Activated naive CD8-positive, alpha-beta T cell treated with anti-CD3 and anti-CD28 coated beads, Interleukin-2, amount 10 ng/mL, durations not matched to agents 7 days and 5 days (primary cell): ENCODE measurements around the gene DHX35. TPM values are rescaled to one million over a fixed set of nuclear protein-coding genes. Genes with fewer than 3 reads are reported as not detected.

Experiments
- ATAC-seq: fragments of 150-1000 bp; cut with Tn5 transposase; one replicate; pipeline ENCODE4 v1.10.0; 2021; ENCODE audit warnings: low read depth, moderate library complexity
- POLR2A ChIA-PET: fragments of 350-600 bp; sonication (Branson Sonifier 250); formaldehyde crosslinking; loops from one replicate; lab custom pipeline; 2021; ENCODE audit warnings: antibody characterized with exemption; lab: Charles Lee
- DNase-seq: peaks from one replicate; pipeline ENCODE4 v3.0.0; 2021
- H3K27ac Mint-ChIP-seq: one replicate; pipeline ENCODE4 v1.8.0; 2022; ENCODE audit warnings: mild to moderate bottlenecking, mixed read lengths
- H3K27me3 Mint-ChIP-seq: one replicate; pipeline ENCODE4 v1.8.0; 2022; ENCODE audit warnings: mild to moderate bottlenecking, moderate library complexity, mixed read lengths
- H3K36me3 Mint-ChIP-seq: one replicate; pipeline ENCODE4 v1.8.0; 2021; ENCODE audit warnings: mild to moderate bottlenecking, mixed read lengths
- H3K4me1 Mint-ChIP-seq: one replicate; pipeline ENCODE4 v1.8.0; 2021; ENCODE audit warnings: mixed read lengths
- H3K4me3 Mint-ChIP-seq: one replicate; pipeline ENCODE4 v1.8.0; 2022; ENCODE audit warnings: mild to moderate bottlenecking, moderate library complexity, mixed read lengths
- H3K9me3 Mint-ChIP-seq: one replicate; pipeline ENCODE4 v1.8.0; 2021; ENCODE audit warnings: mixed read lengths
- total RNA-seq, 2 experiments: library from RNA; stranded (reverse); gene quantifications; one replicate each; pipeline ENCODE4 v1.2.3, GENCODE V29; 2021

DHX35 gene, protein sequence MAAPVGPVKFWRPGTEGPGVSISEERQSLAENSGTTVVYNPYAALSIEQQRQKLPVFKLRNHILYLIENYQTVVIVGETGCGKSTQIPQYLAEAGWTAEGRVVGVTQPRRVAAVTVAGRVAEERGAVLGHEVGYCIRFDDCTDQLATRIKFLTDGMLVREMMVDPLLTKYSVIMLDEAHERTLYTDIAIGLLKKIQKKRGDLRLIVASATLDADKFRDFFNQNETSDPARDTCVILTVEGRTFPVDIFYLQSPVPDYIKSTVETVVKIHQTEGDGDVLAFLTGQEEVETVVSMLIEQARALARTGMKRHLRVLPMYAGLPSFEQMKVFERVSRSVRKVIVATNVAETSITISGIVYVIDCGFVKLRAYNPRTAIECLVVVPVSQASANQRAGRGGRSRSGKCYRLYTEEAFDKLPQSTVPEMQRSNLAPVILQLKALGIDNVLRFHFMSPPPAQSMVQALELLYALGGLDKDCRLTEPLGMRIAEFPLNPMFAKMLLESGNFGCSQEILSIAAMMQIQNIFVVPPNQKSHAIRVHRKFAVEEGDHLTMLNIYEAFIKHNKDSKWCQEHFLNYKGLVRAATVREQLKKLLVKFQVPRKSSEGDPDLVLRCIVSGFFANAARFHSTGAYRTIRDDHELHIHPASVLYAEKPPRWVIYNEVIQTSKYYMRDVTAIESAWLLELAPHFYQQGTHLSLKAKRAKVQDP
- total RNA-seq: 10 to 100 TPM; 10.3 to 10.7 TPM

DNA sequence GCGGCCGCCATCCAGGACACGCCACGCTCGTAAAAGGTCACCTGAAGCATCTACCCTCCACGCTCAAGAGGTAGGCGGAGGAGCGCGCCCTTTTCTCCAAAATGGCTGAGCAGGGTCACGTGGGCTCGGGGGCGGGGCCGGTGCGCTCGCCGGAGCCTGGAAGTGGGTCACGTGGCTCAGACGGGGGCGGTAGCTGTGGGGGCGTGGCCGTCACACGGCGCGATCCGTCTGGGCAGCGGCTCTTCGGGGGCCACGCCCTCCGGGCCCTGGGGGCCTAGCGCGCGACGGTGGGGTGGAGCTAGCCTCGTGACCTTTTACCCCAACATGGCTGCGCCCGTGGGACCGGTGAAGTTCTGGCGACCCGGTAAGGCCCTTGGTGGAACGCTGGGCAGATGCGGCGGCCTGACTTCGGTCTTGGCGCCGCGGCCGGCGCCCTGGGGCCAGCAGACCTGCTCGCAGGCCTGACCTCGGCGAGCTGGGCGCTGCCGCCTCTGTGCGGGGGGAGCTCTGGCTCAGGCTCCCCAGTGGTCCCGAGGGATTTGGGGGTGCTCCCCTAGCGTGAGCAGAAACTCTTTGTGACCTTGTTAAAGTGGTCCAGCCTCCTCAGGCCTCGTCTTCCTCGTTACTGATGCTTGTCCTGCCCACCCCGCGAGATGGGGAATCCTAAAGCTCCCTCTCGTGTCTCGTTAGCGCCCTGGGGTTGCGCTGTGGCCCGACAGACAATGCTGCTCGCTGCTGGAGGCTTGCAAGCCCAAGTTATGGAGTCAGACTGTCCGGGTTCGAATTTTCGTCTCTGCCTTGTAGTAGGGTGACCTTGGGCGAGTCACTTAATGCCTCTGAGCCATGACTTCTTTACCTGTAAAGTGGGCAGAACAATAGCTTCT lies at the start of gene DHX35:
DHX35 (plus strand) TSS at position 301 of the 884 bp plus-strand sequence; CDS start at position 325, 24 bp downstream.
- Mint-ChIP-seq H3K27ac (peak within 1 kb of the TSS; percentile 95), H3K4me1 (peaks cover 32% of the 10 kb centered on the region), H3K9me3 (no peaks in the 10 kb centered on the region), H3K27me3 (no peaks in the 10 kb centered on the region), H3K4me3 (peak within 1 kb of the TSS; percentile 95), H3K36me3 (peaks cover 9% of the 10 kb centered on the region)
- peak; percentile 99 for DNase-seq
- POLR2A ChIA-PET: interaction anchor here (0.5 to 2.8 kb wide), 20 partner anchors 9 to 516 kb away, joined by 3 to 14 read pairs (median 4); partner anchors contain the start of genes FAM83D and RALGAPB
- ATAC-seq: peak; percentile 98

DNA sequence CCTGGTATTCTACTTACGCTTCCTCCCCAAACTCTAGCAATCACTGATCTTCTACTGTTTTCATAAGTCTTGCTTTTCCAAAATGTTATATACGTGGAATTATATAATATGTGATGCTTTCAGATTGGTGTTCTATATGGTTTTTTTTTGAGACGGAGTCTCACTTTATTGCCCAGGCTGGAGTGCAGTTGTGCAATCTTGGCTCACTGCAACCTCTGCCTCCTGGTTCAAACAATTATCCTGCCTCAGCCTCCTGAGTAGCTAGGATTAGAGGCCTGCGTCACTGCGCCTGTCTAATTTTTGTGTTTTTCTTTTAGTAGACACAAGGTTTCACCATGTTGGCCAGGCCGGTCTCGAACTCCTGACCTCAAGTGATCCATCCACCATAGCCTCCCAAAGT lies 46.8 kb upstream of the DHX35 start:
- ATAC-seq (no peak), DNase-seq (no peak)
- H3K4me1 Mint-ChIP-seq: no peaks in the 10 kb centered on the region
- POLR2A ChIA-PET: no interaction called here
- peaks cover 12% of the 10 kb centered on the region for H3K36me3 Mint-ChIP-seq
- no peak overlapping the region for H3K4me3 Mint-ChIP-seq
- no peaks in the 10 kb centered on the region for H3K27me3 Mint-ChIP-seq
- H3K27ac Mint-ChIP-seq: no peak overlapping the region
- H3K9me3 Mint-ChIP-seq: no peaks in the 10 kb centered on the region

GRCh38 chr20:38917657-38918056 lies 44.5 kb upstream of the DHX35 start:
- Mint-ChIP-seq H3K4me1 (no peaks in the 10 kb centered on the region), H3K27me3 (no peaks in the 10 kb centered on the region), H3K4me3 (no peak overlapping the region), H3K36me3 (peaks cover 12% of the 10 kb centered on the region), H3K9me3 (no peaks in the 10 kb centered on the region), H3K27ac (no peak overlapping the region)
- no peak for ATAC-seq
- POLR2A ChIA-PET: interaction anchor here (0.7 kb wide), 1 partner anchor 731 kb away, joined by 4 read pairs; no protein-coding TSS in a partner anchor
- DNase-seq: no peak

GRCh38 chr20:38918172-38918571 lies 44.0 kb upstream of the DHX35 start:
- POLR2A ChIA-PET: no interaction called here
- DNase-seq (no peak), ATAC-seq (no peak)
- peaks cover 12% of the 10 kb centered on the region for H3K36me3 Mint-ChIP-seq
- H3K4me1 Mint-ChIP-seq: no peaks in the 10 kb centered on the region
- H3K27ac Mint-ChIP-seq: no peak overlapping the region
- H3K27me3 Mint-ChIP-seq: no peaks in the 10 kb centered on the region
- H3K4me3 Mint-ChIP-seq: no peak overlapping the region
- H3K9me3 Mint-ChIP-seq: no peaks in the 10 kb centered on the region

DNA sequence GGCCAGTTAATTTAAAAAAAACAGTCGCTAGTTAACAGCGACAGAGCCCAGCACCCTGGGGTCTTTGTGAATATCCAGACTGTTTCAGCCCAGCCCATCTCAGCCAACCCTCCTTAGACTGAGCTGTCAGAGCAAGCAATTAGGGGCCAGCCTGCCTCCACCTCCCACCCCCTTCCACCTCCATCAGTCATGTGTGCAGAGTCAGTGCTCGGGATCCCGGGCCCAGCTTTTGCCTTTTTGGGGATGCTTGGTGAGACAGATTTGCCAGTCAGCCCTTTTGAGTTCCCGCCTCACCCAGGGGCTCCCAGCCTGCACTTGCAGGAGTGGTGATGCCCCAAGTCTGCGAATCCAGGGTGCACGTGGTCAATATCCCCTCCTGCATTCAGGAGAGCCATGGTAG lies 42.5 kb upstream of the DHX35 start:
- no peaks in the 10 kb centered on the region for H3K9me3 Mint-ChIP-seq
- H3K4me3 Mint-ChIP-seq: no peak overlapping the region
- peaks cover 10% of the 10 kb centered on the region for H3K36me3 Mint-ChIP-seq
- ATAC-seq (no peak), DNase-seq (no peak)
- peaks cover 3% of the 10 kb centered on the region for H3K4me1 Mint-ChIP-seq
- POLR2A ChIA-PET: no interaction called here
- no peak overlapping the region for H3K27ac Mint-ChIP-seq
- H3K27me3 Mint-ChIP-seq: no peaks in the 10 kb centered on the region

- Mint-ChIP-seq H3K4me3 (no peak overlapping the region), H3K27ac (no peak overlapping the region), H3K9me3 (no peaks in the 10 kb centered on the region), H3K27me3 (no peaks in the 10 kb centered on the region), H3K36me3 (peaks cover 6% of the 10 kb centered on the region), H3K4me1 (peaks cover 5% of the 10 kb centered on the region)
- POLR2A ChIA-PET: no interaction called here
- DNase-seq (no peak), ATAC-seq (no peak)
Measured at GRCh38 chr20:38920411-38920810, 41.7 kb upstream of the DHX35 start.

- no peaks in the 10 kb centered on the region for H3K9me3 Mint-ChIP-seq
- H3K36me3 Mint-ChIP-seq: peaks cover 6% of the 10 kb centered on the region
- POLR2A ChIA-PET: no interaction called here
- H3K27ac Mint-ChIP-seq: no peak overlapping the region
- no peak overlapping the region for H3K4me3 Mint-ChIP-seq
- no peak for ATAC-seq
- H3K27me3 Mint-ChIP-seq: no peaks in the 10 kb centered on the region
- H3K4me1 Mint-ChIP-seq: peaks cover 8% of the 10 kb centered on the region
- no peak for DNase-seq
Measured at GRCh38 chr20:38920851-38921250, 41.3 kb upstream of the DHX35 start.

DNA sequence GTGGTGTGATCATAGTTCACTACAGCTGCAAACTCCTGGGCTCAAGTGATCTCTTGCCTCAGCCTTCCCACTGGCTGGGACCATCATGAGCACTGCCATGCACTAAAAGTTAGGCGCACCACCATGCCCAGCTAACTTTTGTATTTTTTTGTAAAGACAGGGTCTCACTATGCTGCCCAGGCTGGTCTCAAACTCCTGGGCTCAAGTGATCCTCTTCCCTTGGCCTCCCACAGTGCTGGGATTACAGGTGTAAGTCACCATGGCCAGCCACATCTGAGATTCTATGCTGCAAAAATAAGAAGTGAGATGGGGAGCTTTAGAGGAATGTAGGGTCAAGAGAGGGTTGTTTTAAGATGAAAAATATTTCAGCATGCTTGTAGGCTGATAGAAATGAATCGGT lies 37.4 kb upstream of the DHX35 start:
- Mint-ChIP-seq H3K4me1 (peaks cover 20% of the 10 kb centered on the region), H3K36me3 (peaks cover 12% of the 10 kb centered on the region), H3K27me3 (no peaks in the 10 kb centered on the region), H3K4me3 (no peak overlapping the region), H3K9me3 (no peaks in the 10 kb centered on the region), H3K27ac (peak overlapping the region; percentile 4)
- ATAC-seq (no peak), DNase-seq (no peak)
- POLR2A ChIA-PET: no interaction called here

DNA sequence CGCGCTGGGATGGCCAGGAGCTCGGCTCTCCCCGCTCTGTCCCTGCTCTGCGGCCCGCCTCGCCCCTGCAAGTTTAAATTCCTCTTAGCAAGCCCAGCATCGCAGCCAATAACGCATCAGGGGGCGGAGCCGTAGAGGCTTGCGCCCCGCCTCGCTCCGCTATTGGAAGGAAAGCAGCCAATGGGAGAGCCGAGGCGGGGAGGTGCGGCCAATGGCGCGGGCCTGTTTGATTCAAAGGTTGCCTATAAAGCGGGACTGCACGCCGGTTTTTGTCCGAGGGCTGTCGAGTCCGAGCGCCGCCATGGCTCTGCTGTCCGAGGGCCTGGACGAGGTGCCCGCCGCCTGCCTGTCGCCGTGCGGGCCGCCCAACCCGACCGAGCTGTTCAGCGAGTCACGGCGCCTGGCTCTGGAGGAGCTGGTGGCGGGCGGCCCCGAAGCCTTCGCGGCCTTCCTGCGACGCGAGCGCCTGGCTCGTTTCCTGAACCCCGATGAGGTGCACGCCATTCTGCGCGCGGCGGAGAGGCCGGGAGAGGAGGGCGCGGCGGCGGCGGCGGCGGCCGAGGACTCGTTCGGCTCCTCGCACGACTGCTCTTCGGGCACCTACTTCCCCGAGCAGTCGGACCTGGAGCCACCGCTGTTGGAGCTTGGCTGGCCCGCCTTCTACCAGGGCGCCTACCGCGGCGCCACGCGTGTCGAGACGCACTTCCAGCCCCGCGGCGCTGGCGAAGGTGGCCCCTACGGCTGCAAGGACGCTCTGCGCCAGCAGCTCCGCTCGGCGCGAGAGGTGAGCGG lies 35.8 kb upstream of the DHX35 start, which contains the start of gene FAM83D:
FAM83D (plus strand) TSS at position 276 of the 792 bp plus-strand sequence; CDS start at position 302, 26 bp downstream.
- Mint-ChIP-seq H3K4me1 (peaks cover 31% of the 10 kb centered on the region), H3K27ac (peak within 1 kb of the TSS; percentile 77), H3K27me3 (no peaks in the 10 kb centered on the region), H3K9me3 (no peaks in the 10 kb centered on the region), H3K4me3 (peak within 1 kb of the TSS; percentile 89), H3K36me3 (peaks cover 16% of the 10 kb centered on the region)
- ATAC-seq: peak; percentile 95
- POLR2A ChIA-PET: interaction anchor here (0.6 to 1.6 kb wide), 6 partner anchors 25 to 491 kb away, joined by 3 to 14 read pairs (median 4); partner anchors contain the start of genes DHX35 and SNHG17
- DNase-seq: peak; percentile 94

DNA sequence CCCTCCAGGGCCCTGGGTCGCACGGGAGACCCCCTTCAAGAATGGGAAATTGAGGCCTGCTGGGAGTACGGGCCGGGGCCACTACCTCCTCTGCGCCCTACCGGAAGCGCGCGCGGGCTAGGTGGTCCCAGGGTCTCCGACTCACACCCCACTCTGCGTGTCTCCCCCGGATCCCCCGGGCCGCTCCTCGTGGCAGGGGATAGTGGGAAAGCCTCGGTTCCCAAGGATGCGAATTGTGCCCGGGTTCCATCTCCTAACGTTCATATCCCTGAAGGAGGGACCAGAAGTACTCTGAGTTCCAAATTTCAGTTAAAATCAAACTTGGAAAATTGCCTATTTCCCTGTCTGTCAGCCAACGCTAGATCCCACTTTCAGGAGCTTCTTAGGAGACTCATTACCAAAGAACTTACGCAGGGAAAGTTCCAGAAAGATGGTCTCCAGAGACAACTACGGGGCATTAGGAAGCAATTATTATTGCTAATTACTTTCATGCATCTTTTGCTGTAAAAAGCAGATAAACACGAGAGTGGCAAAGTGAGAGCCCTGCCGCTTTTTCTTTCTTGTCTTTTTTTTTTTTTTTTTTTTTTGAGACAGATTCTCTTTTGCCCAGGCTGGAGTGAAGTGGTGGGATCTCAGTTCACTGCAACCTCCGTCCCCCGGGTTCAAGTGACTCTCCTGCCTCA lies 35.1 kb upstream of the DHX35 start:
- peaks cover 16% of the 10 kb centered on the region for H3K36me3 Mint-ChIP-seq
- peak overlapping the region; percentile 89 for H3K4me3 Mint-ChIP-seq
- POLR2A ChIA-PET: interaction anchor here (1.6 kb wide), 2 partner anchors 25 to 35 kb away, joined by 5 to 14 read pairs; partner anchors contain the start of gene DHX35
- DNase-seq (no peak), ATAC-seq (peak; percentile 5)
- H3K9me3 Mint-ChIP-seq: no peaks in the 10 kb centered on the region
- no peaks in the 10 kb centered on the region for H3K27me3 Mint-ChIP-seq
- peak overlapping the region; percentile 77 for H3K27ac Mint-ChIP-seq
- peaks cover 32% of the 10 kb centered on the region for H3K4me1 Mint-ChIP-seq

DNA sequence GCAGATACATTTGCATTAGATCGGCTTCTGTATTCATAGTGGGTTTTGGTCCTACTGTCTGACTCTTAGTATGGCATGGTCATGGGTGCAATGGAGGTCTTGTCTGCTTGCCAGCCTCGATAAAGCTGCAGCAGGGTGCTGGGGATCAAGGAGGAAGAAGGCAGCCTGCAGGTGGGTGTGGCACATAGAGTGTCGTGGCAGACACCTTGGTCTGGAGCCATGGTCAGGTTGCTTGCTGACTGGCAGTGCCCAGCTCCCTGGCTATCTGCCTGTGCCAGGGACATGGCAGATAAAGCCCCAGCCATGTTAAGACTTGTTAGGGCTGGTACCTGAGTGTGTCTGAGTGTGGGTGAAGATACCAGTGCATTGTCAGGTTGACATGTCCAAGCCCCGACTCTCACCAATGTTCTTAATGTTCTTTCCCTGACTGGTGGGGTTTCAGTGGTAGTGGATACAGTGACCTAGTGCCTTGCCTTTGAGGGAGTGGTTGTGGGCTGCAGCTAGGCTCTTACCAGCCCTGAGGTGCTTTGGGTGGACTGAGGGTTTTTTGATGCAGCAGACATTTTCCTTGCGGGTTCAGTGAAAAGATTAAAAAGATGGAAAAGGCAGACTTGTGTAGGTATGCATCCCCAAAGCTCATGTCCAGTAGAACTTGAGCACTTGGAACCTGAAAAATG lies 34.1 kb upstream of the DHX35 start:
- POLR2A ChIA-PET: interaction anchor here (0.7 kb wide), 1 partner anchor 121 kb away, joined by 3 read pairs; no protein-coding TSS in a partner anchor
- Mint-ChIP-seq H3K4me3 (peak overlapping the region; percentile 89), H3K36me3 (peaks cover 16% of the 10 kb centered on the region), H3K4me1 (peaks cover 38% of the 10 kb centered on the region), H3K27ac (no peak overlapping the region), H3K9me3 (no peaks in the 10 kb centered on the region), H3K27me3 (no peaks in the 10 kb centered on the region)
- no peak for DNase-seq
- no peak for ATAC-seq
